Smooth muscle cell (in vitro differentiated cells): Measurements from ENCODE around the gene PER2. TPM values are rescaled to one million over a fixed set of nuclear protein-coding genes. Genes with fewer than 3 reads are reported as not detected.

Experiments
- DNase-seq: peaks from one replicate; lab custom pipeline; 2025; ENCODE audit not compliant: unreplicated experiment; lab: John Stamatoyannopoulos, UW
- H2AFZ ChIP-seq: fragments of 200-600 bp; sonication (generic); 2 replicates; pipeline ENCODE4 v1.6.0; 2016; ENCODE audit warnings: antibody characterized with exemption, low read depth, mild to moderate bottlenecking
- H3F3A ChIP-seq: fragments of 200-600 bp; sonication (generic); 2 replicates; pipeline ENCODE4 v1.6.0; 2017; ENCODE audit warnings: antibody characterized with exemption, low read depth
- H3K27ac ChIP-seq: fragments of 200-600 bp; sonication (generic); 2 replicates; pipeline ENCODE4 v1.5.1; 2016; ENCODE audit warnings: low read depth, mild to moderate bottlenecking
- H3K27me3 ChIP-seq: fragments of 200-600 bp; sonication (generic); 2 replicates; pipeline ENCODE4 v1.6.1; 2016; ENCODE audit warnings: low read depth, mild to moderate bottlenecking
- H3K36me3 ChIP-seq: fragments of 200-600 bp; sonication (generic); 2 replicates; pipeline ENCODE4 v1.5.1; 2016; ENCODE audit warnings: low read depth
- H3K4me1 ChIP-seq: fragments of 200-600 bp; sonication (generic); 2 replicates; pipeline ENCODE4 v1.5.1; 2016; ENCODE audit warnings: low read depth
- H3K4me2 ChIP-seq: fragments of 200-600 bp; sonication (generic); 2 replicates; pipeline ENCODE4 v1.6.0; 2016; ENCODE audit warnings: mild to moderate bottlenecking
- H3K4me3 ChIP-seq: fragments of 200-600 bp; sonication (generic); 2 replicates; pipeline ENCODE4 v1.5.1; 2016; ENCODE audit warnings: mild to moderate bottlenecking
- H3K79me2 ChIP-seq: fragments of 200-600 bp; sonication (generic); 2 replicates; pipeline ENCODE4 v1.6.0; 2016; ENCODE audit warnings: low read depth, mild to moderate bottlenecking
- H3K9ac ChIP-seq: fragments of 200-600 bp; sonication (generic); 2 replicates; pipeline ENCODE4 v1.6.0; 2016; ENCODE audit warnings: low read depth
- H3K9me3 ChIP-seq: fragments of 200-600 bp; sonication (generic); replicated peaks from 2 replicates; pipeline ENCODE4 v1.5.1; 2016; ENCODE audit warnings: low read depth
- H4K20me1 ChIP-seq: fragments of 200-600 bp; sonication (generic); 2 replicates; pipeline ENCODE4 v1.6.0; 2016; ENCODE audit warnings: low read depth
- WGBS: methylation state at CpG from one replicate; pipeline ENCODE4 v1.1.7; 2016; ENCODE audit warnings: low lambda C conversion rate; 5-methylcytosine and 5-hydroxymethylcytosine counted together
- polyA plus RNA-seq: library from polyadenylated mRNA; unstranded; fragments of >200 nt; fragmentation: Nextera tagmentation; extraction: Ambion mirVana; gene quantifications from 2 replicates; pipeline ENCODE4 v1.2.1, GENCODE V29; 2016
- total RNA-seq: library from RNA; depleted of rRNA; stranded (reverse); fragments of >200 nt; gene quantifications from 2 replicates; pipeline ENCODE4 v1.2.3, GENCODE V29; 2014
- TF ChIP-seq, protein P1 (sequence below): fragments of 200-600 bp; sonication (generic); IDR thresholded peaks from 2 replicates; pipeline ENCODE4 v1.5.1; 2017; ENCODE audit warnings: borderline replicate concordance, mild to moderate bottlenecking, antibody characterized with exemption; ENCODE audit not compliant: insufficient read depth, poor library complexity, severe bottlenecking

The PER2 gene
- total and polyA plus RNA-seq, 2 experiments from 2014 or later: 3.5 to 9.7 TPM

DNA sequence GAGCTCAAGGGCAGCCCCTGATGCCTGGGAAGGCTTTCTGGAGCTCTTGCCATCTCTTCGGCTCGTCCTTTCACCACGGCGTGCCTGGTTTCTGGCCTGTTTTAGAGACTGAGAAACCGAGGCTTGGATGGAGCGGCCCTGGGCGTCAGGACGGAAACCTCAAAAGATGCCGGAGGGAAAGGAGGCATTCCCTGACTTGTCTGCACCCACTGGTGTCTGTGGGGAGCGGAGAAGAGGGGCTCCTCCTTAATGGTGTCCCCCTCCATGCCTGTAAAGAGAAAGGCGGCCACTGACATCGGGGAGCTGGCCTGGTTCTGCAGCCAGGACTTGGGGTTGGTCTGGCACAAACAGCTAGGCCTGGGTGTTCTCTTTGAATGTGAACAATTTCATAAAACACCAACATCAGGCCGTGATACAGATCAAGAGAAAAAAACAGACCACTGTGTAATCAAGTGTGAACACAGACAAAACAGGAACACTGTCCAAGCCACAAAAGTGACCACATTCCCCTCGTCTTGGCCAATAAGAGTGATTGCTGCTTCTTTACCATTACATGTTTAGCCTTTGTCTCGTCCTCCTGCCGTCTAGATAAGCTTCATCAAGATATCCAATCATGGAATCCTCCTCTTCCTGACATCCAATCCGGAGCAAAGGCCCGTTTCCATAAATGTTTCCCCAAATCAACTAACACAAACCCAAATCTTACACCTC is 84.3 kb downstream of the PER2 start:
- Histone ChIP-seq H3K4me2 (peak overlapping the region; percentile 92), H3K27ac (no peak overlapping the region)
- no peak for DNase-seq

DNA sequence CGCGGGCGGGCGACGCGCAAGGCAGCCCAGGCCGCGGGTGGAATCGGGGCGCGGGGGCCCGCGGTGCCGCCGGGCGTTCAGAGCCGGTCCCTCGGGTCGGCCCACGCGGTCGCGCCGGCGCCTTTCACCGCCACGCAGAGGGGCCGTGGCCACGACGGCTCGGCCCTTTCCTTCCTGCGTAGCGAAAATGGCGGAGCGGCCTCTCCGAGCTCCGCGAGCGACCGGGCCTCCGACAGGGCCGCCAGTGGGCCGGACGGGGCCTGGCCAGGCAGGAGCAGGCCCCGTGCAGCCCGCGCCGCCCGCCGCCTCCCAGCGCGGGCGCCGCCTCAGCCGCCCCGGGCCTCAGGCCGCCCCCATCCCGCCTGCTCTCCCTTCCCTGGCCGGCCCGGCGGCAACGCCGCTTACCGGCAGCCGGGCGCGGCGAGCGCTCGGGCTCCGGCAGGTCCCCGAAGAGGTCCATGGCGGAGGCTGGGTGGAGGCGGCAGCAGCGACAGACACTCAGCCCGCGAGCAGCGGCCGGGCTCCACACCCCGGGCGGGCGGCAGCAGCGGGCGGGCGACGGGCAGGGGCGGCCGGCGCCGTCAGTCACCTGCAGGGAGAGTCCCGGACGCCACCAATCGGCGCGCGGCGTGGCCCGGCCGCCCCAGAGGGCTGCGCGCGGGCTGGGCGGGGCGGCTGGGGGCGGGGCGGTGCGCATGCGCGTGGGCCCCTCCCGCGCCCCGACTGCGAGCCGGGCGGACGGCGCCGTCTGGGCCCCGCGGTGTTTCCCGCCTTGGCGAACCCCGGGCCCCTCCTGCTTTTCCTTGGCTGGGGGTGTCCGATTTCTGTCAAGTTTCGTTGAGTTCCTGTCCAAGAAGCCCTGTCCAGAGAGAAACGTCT is 85.1 kb downstream of the PER2 start, which contains the start of gene ILKAP:
Gene ILKAP, minus strand, starts transcription at position 602 of the 879 bp plus-strand sequence. Its CDS starts 142 bp downstream, at position 460.
- H3K4me2 ChIP-seq: peak within 1 kb of the TSS; percentile 92
- H3K9me3 ChIP-seq: no peaks in the 10 kb centered on the region
- H4K20me1 ChIP-seq: peaks cover 45% of the 10 kb centered on the region
- H3K36me3 ChIP-seq: no peaks in the 10 kb centered on the region
- under 1% methylated on average over 82 of the region's 126 CpGs for WGBS
- peak within 1 kb of the TSS; percentile 78 for H3K9ac ChIP-seq
- H3K27me3 ChIP-seq: peaks cover 2% of the 10 kb centered on the region
- peak within 1 kb of the TSS; percentile 87 for H2AFZ ChIP-seq
- H3K4me3 ChIP-seq: peak within 1 kb of the TSS; percentile 86
- DNase-seq: peak; percentile 60
- no peaks in the 10 kb centered on the region for H3F3A ChIP-seq
- TF ChIP-seq, protein P1, sequence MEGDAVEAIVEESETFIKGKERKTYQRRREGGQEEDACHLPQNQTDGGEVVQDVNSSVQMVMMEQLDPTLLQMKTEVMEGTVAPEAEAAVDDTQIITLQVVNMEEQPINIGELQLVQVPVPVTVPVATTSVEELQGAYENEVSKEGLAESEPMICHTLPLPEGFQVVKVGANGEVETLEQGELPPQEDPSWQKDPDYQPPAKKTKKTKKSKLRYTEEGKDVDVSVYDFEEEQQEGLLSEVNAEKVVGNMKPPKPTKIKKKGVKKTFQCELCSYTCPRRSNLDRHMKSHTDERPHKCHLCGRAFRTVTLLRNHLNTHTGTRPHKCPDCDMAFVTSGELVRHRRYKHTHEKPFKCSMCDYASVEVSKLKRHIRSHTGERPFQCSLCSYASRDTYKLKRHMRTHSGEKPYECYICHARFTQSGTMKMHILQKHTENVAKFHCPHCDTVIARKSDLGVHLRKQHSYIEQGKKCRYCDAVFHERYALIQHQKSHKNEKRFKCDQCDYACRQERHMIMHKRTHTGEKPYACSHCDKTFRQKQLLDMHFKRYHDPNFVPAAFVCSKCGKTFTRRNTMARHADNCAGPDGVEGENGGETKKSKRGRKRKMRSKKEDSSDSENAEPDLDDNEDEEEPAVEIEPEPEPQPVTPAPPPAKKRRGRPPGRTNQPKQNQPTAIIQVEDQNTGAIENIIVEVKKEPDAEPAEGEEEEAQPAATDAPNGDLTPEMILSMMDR: no peak
- peak within 1 kb of the TSS; percentile 30 for H3K27ac ChIP-seq
- H3K79me2 ChIP-seq: peaks cover 48% of the 10 kb centered on the region
- peaks cover 7% of the 10 kb centered on the region for H3K4me1 ChIP-seq

More for the DNA sequence above, 84.3 kb downstream of the PER2 start:
- Histone ChIP-seq H3K36me3 (no peaks in the 10 kb centered on the region), H3F3A (no peaks in the 10 kb centered on the region), H3K9me3 (no peaks in the 10 kb centered on the region), H3K4me3 (peak overlapping the region; percentile 86), H2AFZ (peak overlapping the region; percentile 87), H3K4me1 (peaks cover 7% of the 10 kb centered on the region), H3K79me2 (peaks cover 40% of the 10 kb centered on the region), H4K20me1 (peaks cover 37% of the 10 kb centered on the region), H3K27me3 (peaks cover 10% of the 10 kb centered on the region), H3K9ac (peak overlapping the region; percentile 49)
- WGBS: 67% methylated on average over 18 of the region's 18 CpGs
- TF ChIP-seq, protein P1: no peak

DNA sequence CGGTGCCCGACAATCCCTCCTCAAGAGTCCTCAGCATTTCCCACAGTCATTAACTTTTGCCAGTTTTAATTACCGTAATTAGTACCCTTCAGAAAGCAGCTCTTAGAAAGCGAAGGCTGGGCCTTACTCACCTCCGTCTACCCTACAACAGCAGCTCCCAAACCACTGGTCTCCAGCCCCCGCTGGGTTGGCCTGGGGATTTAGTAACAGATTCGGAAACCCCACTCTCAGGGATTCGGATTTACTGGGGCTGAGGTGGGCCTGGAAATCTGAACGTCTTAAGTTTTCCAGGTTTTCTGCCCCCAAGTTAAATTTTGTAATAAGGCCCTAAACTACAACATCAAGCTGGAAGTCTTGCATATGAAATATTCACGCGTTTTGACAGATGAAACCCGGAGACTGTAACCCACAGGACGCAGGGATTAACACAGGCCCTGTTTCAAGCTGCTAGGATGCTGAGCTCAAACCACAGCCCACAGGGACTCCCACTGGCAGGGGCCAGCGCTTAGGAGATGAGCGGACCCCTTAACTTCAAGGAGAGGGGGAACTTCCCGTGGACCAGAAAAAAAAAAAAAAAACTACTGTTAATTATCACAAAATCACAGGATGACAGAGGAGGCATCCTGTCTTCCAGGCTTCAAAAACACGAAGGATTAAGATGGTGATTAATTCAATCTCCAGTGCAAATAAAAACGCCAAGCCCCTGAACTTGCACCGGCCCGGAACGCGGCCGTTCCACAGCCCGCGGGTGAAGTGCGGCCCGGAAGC is 85.9 kb downstream of the PER2 start:
- Histone ChIP-seq H3K4me1 (peaks cover 7% of the 10 kb centered on the region), H3K79me2 (peaks cover 56% of the 10 kb centered on the region), H3K27me3 (no peaks in the 10 kb centered on the region), H3F3A (no peaks in the 10 kb centered on the region), H3K27ac (peak overlapping the region; percentile 30), H3K36me3 (no peaks in the 10 kb centered on the region), H3K4me3 (peak overlapping the region; percentile 86), H3K9ac (peak overlapping the region; percentile 78), H2AFZ (peak overlapping the region; percentile 12), H4K20me1 (peaks cover 54% of the 10 kb centered on the region), H3K4me2 (peak overlapping the region; percentile 92), H3K9me3 (no peaks in the 10 kb centered on the region)
- no peak for DNase-seq
- TF ChIP-seq, protein P1: no peak
- WGBS: 8% methylated on average over 27 of the region's 27 CpGs

Other genes with a start within 250 kb of the PER2 start
- 12.9 and 13.4 TPM in 2 replicates for gene SCLY, start 227.6 kb downstream of the PER2 start, total RNA-seq
- gene SCLY, start 227.6 kb downstream of the PER2 start, polyA plus RNA-seq: 7.6 and 10.0 TPM in 2 replicates
- gene ESPNL, start 188.3 kb downstream of the PER2 start, total RNA-seq: 0.04 and 0.31 TPM in 2 replicates
- 0.71 TPM in 1 of 2 replicates, not detected in the other for gene ESPNL, start 188.3 kb downstream of the PER2 start, polyA plus RNA-seq
- 0.31 and 0.36 TPM in 2 replicates for gene KLHL30, start 149.9 kb downstream of the PER2 start, total RNA-seq
- 0.17 TPM in 1 of 2 replicates, not detected in the other for gene KLHL30, start 149.9 kb downstream of the PER2 start, polyA plus RNA-seq
- 0.13 TPM in 1 of 2 replicates, not detected in the other for gene ERFE, start 129.6 kb downstream of the PER2 start, total RNA-seq
- gene ERFE, start 129.6 kb downstream of the PER2 start, polyA plus RNA-seq: 0.86 and 2.4 TPM in 2 replicates
- gene ILKAP, start 84.9 kb downstream of the PER2 start, total RNA-seq: 11.0 and 12.0 TPM in 2 replicates
- 21.9 and 23.3 TPM in 2 replicates for gene ILKAP, start 84.9 kb downstream of the PER2 start, polyA plus RNA-seq
- 0.81 TPM in 1 of 2 replicates, not detected in the other for gene HES6, start 48.6 kb downstream of the PER2 start, total RNA-seq
- 2.7 and 6.4 TPM in 2 replicates for gene HES6, start 48.6 kb downstream of the PER2 start, polyA plus RNA-seq
- gene TRAF3IP1, start 31.9 kb upstream of the PER2 start, total RNA-seq: 4.4 and 5.3 TPM in 2 replicates
- gene TRAF3IP1, start 31.9 kb upstream of the PER2 start, polyA plus RNA-seq: 7.5 and 10.2 TPM in 2 replicates
- 10.9 and 24.8 TPM in 2 replicates for gene ASB1, start 138.3 kb upstream of the PER2 start, total RNA-seq
- 27.3 and 37.5 TPM in 2 replicates for gene ASB1, start 138.3 kb upstream of the PER2 start, polyA plus RNA-seq